Effector memory CD4-positive, alpha-beta T cell (primary cell): ENCODE results near the gene TTC3.
"Not testable (repeated sequence)": the region's sequence is repeated elsewhere in the genome, so short reads cannot be mapped to it uniquely, and the experiment has no call there.

Experiments used
- DNase-seq, 3 donors: peaks; one replicate each; pipeline ENCODE4 v3.0.0-alpha.2; 2020
- H3K27ac ChIP-seq: 2 replicates; pipeline ENCODE4 v1.7.0; 2013; ENCODE audit warnings: mild to moderate bottlenecking, low read length, moderate library complexity; ENCODE audit not compliant: insufficient read depth, poor library complexity, severe bottlenecking
- H3K27me3 ChIP-seq: replicated peaks from 2 replicates; pipeline ENCODE4 v1.7.0; 2013; ENCODE audit warnings: mild to moderate bottlenecking, low read length; ENCODE audit not compliant: insufficient read depth, control insufficient read depth, poor library complexity, severe bottlenecking
- H3K36me3 ChIP-seq: 2 replicates; pipeline ENCODE4 v1.7.0; 2013; ENCODE audit warnings: mild to moderate bottlenecking, low read length, moderate library complexity; ENCODE audit not compliant: control insufficient read depth, insufficient read depth
- H3K4me1 ChIP-seq: 2 replicates; pipeline ENCODE4 v1.7.0; 2013; ENCODE audit warnings: low read length, mild to moderate bottlenecking; ENCODE audit not compliant: control insufficient read depth, insufficient read depth, poor library complexity, severe bottlenecking
- H3K4me3 ChIP-seq: 2 replicates; pipeline ENCODE4 v1.7.0; 2013; ENCODE audit warnings: low read length, low read depth, mild to moderate bottlenecking; ENCODE audit not compliant: insufficient read depth, poor library complexity, severe bottlenecking
- H3K9me3 ChIP-seq: 2 replicates; pipeline ENCODE4 v1.7.0; 2013; ENCODE audit warnings: mild to moderate bottlenecking, low read length, moderate library complexity; ENCODE audit not compliant: control insufficient read depth

TTC3 gene

DNA sequence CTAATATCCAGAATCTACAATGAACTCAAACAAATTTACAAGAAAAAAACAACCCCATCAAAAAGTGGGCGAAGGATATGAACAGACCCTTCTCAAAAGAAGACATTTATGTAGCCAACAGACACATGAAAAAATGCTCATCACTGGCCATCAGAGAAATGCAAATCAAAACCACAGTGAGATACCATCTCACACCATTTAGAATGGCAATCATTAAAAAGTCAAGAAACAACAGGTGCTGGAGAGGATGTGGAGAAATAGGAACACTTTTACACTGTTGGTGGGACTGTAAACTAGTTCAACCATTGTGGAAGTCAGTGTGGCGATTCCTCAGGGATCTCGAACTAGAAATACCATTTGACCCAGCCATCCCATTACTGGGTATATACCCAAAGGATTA, 41.2 kb downstream of the TTC3 start:
- not testable (repeated sequence) for H3K9me3 ChIP-seq, H3K4me3 ChIP-seq, H3K27ac ChIP-seq, H3K36me3 ChIP-seq, H3K4me1 ChIP-seq, H3K27me3 ChIP-seq, DNase-seq

- not testable (repeated sequence) for DNase-seq, H3K27ac ChIP-seq, H3K9me3 ChIP-seq
Measured at GRCh38 chr21:37116459-37116858, 43.4 kb downstream of the TTC3 start.

DNA sequence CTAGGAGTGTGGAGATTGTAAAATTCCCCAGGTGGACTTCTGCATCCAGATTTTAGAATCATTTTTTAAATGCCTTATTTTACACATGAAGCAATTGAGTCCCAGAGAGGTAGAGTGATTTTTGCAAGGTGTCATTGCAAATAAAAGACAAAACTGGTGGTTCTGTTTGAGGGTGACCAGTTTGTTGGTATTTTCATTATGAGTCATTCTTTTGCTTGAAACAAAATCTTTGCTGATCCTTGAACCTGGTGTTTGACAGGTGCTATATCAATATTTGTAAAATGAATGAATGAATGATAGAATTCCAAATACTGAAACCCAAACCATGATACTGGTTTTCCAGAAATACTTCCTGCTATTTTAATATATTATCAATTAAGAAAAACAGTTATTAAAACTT, 44.1 kb downstream of the TTC3 start:
- Histone ChIP-seq H3K36me3 (no peaks in the 10 kb centered on the region), H3K9me3 (no peaks in the 10 kb centered on the region), H3K4me3 (no peak overlapping the region), H3K27ac (no peak overlapping the region), H3K27me3 (no peaks in the 10 kb centered on the region), H3K4me1 (no peaks in the 10 kb centered on the region)
- DNase-seq = no peak

More at GRCh38 chr21:37116459-37116858, 43.4 kb downstream of the TTC3 start:
- H3K4me3 ChIP-seq, H3K27me3 ChIP-seq, H3K4me1 ChIP-seq, H3K36me3 ChIP-seq: not testable (repeated sequence)

GRCh38 chr21:37118187-37118826, 45.3 kb downstream of the TTC3 start:
- no peak for DNase-seq
- H3K27ac ChIP-seq = no peak overlapping the region
- no peaks in the 10 kb centered on the region for H3K27me3 ChIP-seq
- H3K4me3 ChIP-seq = no peak overlapping the region
- no peaks in the 10 kb centered on the region for H3K9me3 ChIP-seq
- H3K4me1 ChIP-seq = no peaks in the 10 kb centered on the region
- no peaks in the 10 kb centered on the region for H3K36me3 ChIP-seq

DNA sequence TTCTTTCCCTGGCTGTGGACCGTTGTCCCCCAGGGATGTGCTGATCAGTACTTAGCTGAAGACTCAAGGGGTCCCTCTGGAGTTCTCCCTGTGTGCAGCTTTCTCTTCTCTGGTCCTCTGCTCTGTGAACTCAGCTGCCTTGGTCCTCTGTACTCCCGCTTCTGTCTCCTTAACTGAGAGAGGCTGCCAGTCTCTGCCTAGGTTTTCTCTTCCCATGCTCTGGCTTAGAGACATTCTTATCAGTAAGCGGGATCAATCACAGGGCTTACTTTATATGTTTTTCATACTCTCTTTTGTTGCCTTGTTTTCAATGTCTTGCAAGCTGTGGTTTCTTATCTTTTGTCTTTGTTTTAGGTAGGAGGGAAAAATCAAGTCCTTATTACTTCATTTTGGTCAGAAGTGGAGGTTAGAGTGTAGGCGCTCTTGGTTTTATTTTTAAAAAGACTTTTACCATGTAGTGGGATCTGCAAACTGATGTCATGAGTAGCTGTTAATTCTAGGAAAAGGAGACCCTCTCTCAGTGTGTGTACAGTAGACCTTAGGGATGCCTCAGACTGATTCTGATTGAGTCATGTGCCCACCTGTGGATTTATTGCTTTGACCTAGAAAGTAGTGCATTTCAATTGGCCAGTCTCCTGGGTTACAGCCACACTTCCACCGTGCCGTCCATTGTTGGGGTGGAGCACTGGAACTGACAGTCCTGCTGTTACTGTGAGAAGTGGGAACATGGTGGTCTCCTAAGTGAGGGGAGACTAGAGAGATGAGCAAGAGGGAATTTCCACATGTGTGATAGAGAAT, 46.6 kb downstream of the TTC3 start:
- no peak for DNase-seq
- no peaks in the 10 kb centered on the region for H3K27me3 ChIP-seq
- H3K36me3 ChIP-seq = no peaks in the 10 kb centered on the region
- H3K4me1 ChIP-seq = no peaks in the 10 kb centered on the region
- no peak overlapping the region for H3K27ac ChIP-seq
- H3K4me3 ChIP-seq = no peak overlapping the region
- H3K9me3 ChIP-seq = no peaks in the 10 kb centered on the region

GRCh38 chr21:37128076-37128475, 55.0 kb downstream of the TTC3 start:
- H3K9me3 ChIP-seq = no peaks in the 10 kb centered on the region
- peaks cover 18% of the 10 kb centered on the region for H3K36me3 ChIP-seq

DNA sequence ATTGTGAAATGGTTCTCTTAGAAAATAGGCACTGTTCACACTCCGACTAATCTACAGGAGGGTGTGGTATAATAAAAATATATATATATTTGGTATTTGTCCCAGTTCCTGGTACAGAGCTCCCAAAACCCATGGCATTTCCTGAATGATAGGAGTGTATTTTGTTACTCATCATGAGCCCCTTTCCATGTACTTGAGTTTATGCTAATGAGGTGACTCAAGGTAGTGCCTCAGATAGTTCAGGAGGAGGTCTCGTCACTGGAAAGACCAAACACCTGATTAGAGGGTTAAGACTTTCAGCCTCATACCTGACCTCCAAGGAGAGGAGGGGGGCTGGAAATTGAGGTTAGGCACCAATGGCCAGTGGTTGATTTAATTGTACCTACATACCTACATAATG, 57.9 kb downstream of the TTC3 start:
- Histone ChIP-seq H3K36me3 (peaks cover 37% of the 10 kb centered on the region), H3K4me1 (no peaks in the 10 kb centered on the region), H3K27me3 (no peaks in the 10 kb centered on the region), H3K4me3 (no peak overlapping the region), H3K9me3 (no peaks in the 10 kb centered on the region), H3K27ac (no peak overlapping the region)
- DNase-seq = no peak

More at GRCh38 chr21:37128076-37128475, 55.0 kb downstream of the TTC3 start:
- no peaks in the 10 kb centered on the region for H3K27me3 ChIP-seq
- no peaks in the 10 kb centered on the region for H3K4me1 ChIP-seq
- no peak overlapping the region for H3K4me3 ChIP-seq
- DNase-seq = no peak
- no peak overlapping the region for H3K27ac ChIP-seq

- Histone ChIP-seq H3K4me3 (no peak overlapping the region), H3K27ac (no peak overlapping the region), H3K27me3 (no peaks in the 10 kb centered on the region), H3K36me3 (peaks cover 57% of the 10 kb centered on the region), H3K4me1 (no peaks in the 10 kb centered on the region), H3K9me3 (no peaks in the 10 kb centered on the region)
- no peak for DNase-seq
Measured at GRCh38 chr21:37136261-37136660, 63.2 kb downstream of the TTC3 start.

DNA sequence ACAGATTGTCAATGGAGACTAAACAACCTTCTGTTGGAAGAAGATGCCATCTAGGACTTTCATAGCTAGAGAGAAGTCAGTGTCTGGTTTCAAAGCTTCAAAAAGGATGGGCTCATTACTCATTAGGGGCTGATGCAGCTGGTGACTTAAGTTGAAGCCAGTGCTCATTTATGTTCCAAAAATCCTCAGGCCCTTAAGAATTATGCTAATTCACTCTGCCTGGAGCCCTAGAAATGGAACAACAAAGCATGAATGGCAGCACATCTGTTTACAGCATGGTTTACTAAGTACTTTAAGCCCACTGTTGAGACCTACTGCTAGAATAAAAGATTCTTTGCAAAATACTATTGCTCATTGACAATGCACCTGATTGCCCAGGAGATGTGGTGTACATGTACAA, 63.7 kb downstream of the TTC3 start:
- Histone ChIP-seq H3K9me3 (no peaks in the 10 kb centered on the region), H3K4me3 (no peak overlapping the region), H3K36me3 (peaks cover 59% of the 10 kb centered on the region)

GRCh38 chr21:37139154-37139553, 66.1 kb downstream of the TTC3 start:
- no peak overlapping the region for H3K27ac ChIP-seq
- H3K4me3 ChIP-seq = no peak overlapping the region
- no peaks in the 10 kb centered on the region for H3K9me3 ChIP-seq
- no peak for DNase-seq
- peaks cover 52% of the 10 kb centered on the region for H3K36me3 ChIP-seq
- H3K4me1 ChIP-seq = no peaks in the 10 kb centered on the region
- no peaks in the 10 kb centered on the region for H3K27me3 ChIP-seq

More for the DNA sequence above, 63.7 kb downstream of the TTC3 start:
- DNase-seq = no peak
- Histone ChIP-seq H3K27me3 (no peaks in the 10 kb centered on the region), H3K27ac (no peak overlapping the region), H3K4me1 (no peaks in the 10 kb centered on the region)
